Keratinocyte (primary cell): ENCODE data around the gene PSMD8. TPM values are rescaled to one million over a fixed set of nuclear protein-coding genes. Genes with fewer than 3 reads are reported as not detected.

Source experiments
- DNase-seq: peaks from one replicate; pipeline ENCODE4 v3.0.0-alpha.2; 2011; ENCODE audit warnings: low read depth, missing footprints, low spot score
- FAIRE-seq: peaks from 2 replicates; lab custom pipeline; 2011; peaks lifted over from hg19 to GRCh38; lab: Jason Lieb, UNC
- H2AFZ ChIP-seq: 2 replicates; pipeline ENCODE4 v1.6.0; 2012; ENCODE audit warnings: low read length, control low read depth, inconsistent platforms; ENCODE audit not compliant: control insufficient read depth
- H3K27ac ChIP-seq: 2 replicates; pipeline ENCODE4 v1.5.1; 2011; ENCODE audit warnings: low read length; ENCODE audit not compliant: control insufficient read depth, insufficient read depth
- H3K27me3 ChIP-seq: 3 replicates; pipeline ENCODE4 v1.6.0; 2011; ENCODE audit warnings: low read length; ENCODE audit not compliant: control insufficient read depth, insufficient read depth; ENCODE audit errors: extremely low read depth
- H3K36me3 ChIP-seq, 2 experiments: 2 replicates in 1 of 2; 3 replicates in 1 of 2; pipeline ENCODE4 v1.5.1; 2011; ENCODE audit warnings: low read length in 2 of 2, mild to moderate bottlenecking in 1 of 2; ENCODE audit not compliant: control insufficient read depth in 2 of 2, insufficient read depth in 2 of 2; ENCODE audit errors: extremely low read depth in 1 of 2
- H3K4me1 ChIP-seq: 3 replicates; pipeline ENCODE4 v1.5.1; 2011; ENCODE audit warnings: low read length; ENCODE audit not compliant: control insufficient read depth, insufficient read depth; ENCODE audit errors: extremely low read depth
- H3K4me2 ChIP-seq: 3 replicates; pipeline ENCODE4 v1.6.0; 2011; ENCODE audit warnings: low read depth, low read length; ENCODE audit not compliant: control insufficient read depth, insufficient read depth; ENCODE audit errors: extremely low read depth
- H3K4me3 ChIP-seq, 3 experiments: fragments of 200-600 bp in 1 of 3; sonication (generic) in 1 of 3; 2 replicates in 2 of 3; 3 replicates in 1 of 3; pipeline ENCODE4 v1.5.1; 2011 to 2016; ENCODE audit warnings: low read length in 3 of 3, mild to moderate bottlenecking in 3 of 3, control low read depth in 2 of 3, inconsistent platforms in 1 of 3, low read depth in 1 of 3, mixed read lengths in 1 of 3, mixed run types in 1 of 3, moderate library complexity in 1 of 3; ENCODE audit not compliant: control insufficient read depth in 2 of 3, insufficient read depth in 2 of 3; ENCODE audit errors: extremely low read depth in 1 of 3
- H3K79me2 ChIP-seq: 2 replicates; pipeline ENCODE4 v1.6.0; 2012; ENCODE audit warnings: low read length; ENCODE audit not compliant: control insufficient read depth, insufficient read depth
- H3K9ac ChIP-seq: 3 replicates; pipeline ENCODE4 v1.6.0; 2011; ENCODE audit warnings: low read length; ENCODE audit not compliant: control insufficient read depth, insufficient read depth; ENCODE audit errors: extremely low read depth
- H3K9me1 ChIP-seq: 3 replicates; pipeline ENCODE4 v1.6.0; 2011; ENCODE audit warnings: low read length; ENCODE audit not compliant: control insufficient read depth, insufficient read depth; ENCODE audit errors: extremely low read depth
- H3K9me3 ChIP-seq: 2 replicates; pipeline ENCODE4 v1.5.1; 2012; ENCODE audit warnings: low read depth, low read length; ENCODE audit not compliant: control insufficient read depth
- H4K20me1 ChIP-seq: 3 replicates; pipeline ENCODE4 v1.6.0; 2011; ENCODE audit warnings: low read length; ENCODE audit not compliant: control insufficient read depth, insufficient read depth; ENCODE audit errors: extremely low read depth
- EZH2 ChIP-seq: IDR thresholded peaks from one replicate; pipeline ENCODE4 v1.6.1; 2012; ENCODE audit warnings: inconsistent platforms, mild to moderate bottlenecking, low read length, moderate library complexity
- dilution Hi-C: fragments of 300-500 bp; cut with MboI; formaldehyde crosslinking; loops from one replicate; pipeline ENCODE4 v1.7.0; 2020; ENCODE audit warnings: low sequenced_read_pairs; ENCODE audit not compliant: extremely low pct_ligation_motif_present
- polyA plus RNA-seq, 5 experiments: library from polyadenylated mRNA; depleted of rRNA in 3 of 5; stranded (reverse) in 3 of 5; stranded (forward) in 1 of 5; unstranded in 1 of 5; fragments of >200 nt; gene quantifications; 1 replicate in 1 of 5; 2 replicates in 3 of 5; 3 replicates in 1 of 5; pipeline versions ENCODE4 v1.2.1 to v1.2.3, GENCODE V29; 2011 to 2012; ENCODE audit warnings: missing spikeins in 2 of 5, low read depth in 1 of 5, low replicate concordance in 1 of 5
- TF ChIP-seq, protein P1 (sequence below), 3 experiments: IDR thresholded peaks in 1 of 3; conservative IDR thresholded peaks in 1 of 3; optimal IDR thresholded peaks in 1 of 3; 2 replicates in 2 of 3; 3 replicates in 1 of 3; pipeline versions ENCODE3 to v1.5.1; 2011; ENCODE audit warnings: low read length in 3 of 3, mild to moderate bottlenecking in 3 of 3, moderate library complexity in 2 of 3, control low read depth in 1 of 3, inconsistent platforms in 1 of 3; ENCODE audit not compliant: insufficient read depth in 2 of 3; ENCODE audit errors: extremely low read depth in 1 of 3

The PSMD8 gene
- polyA plus RNA-seq, 1 donor (not counting 4 experiments of a cell fraction or from before 2014, with no cell fraction given) = 346 TPM

DNA sequence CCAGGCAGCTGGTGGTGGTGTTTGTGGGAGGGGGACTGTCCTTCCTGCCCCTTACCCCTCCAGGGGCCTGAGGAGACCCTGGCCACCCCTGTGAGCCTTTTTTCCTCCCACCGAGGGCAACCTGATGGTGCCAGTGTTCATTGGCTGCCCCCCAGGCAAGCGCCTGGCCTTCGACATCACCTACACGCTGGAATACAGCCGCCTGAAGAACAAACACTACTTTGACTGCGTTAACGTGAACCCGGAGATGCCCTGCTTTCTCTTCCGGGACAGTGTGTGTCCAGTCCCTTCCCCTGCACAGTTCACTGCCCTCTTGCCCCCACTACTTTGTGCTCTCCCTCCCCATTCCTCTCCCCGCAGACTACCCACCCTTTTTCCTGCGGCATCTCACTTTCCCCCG, 7.3 kb upstream of the PSMD8 start:
- Histone ChIP-seq H3K27ac (no peak overlapping the region), H3K4me1 (peaks cover 3% of the 10 kb centered on the region), H2AFZ (no peak overlapping the region), H3K4me3 (no peak overlapping the region), H3K36me3 (no peaks in the 10 kb centered on the region), H3K9me1 (no peaks in the 10 kb centered on the region), H3K79me2 (no peaks in the 10 kb centered on the region), H3K9me3 (no peaks in the 10 kb centered on the region), H3K27me3 (no peaks in the 10 kb centered on the region), H3K4me2 (no peak overlapping the region), H4K20me1 (no peaks in the 10 kb centered on the region), H3K9ac (no peak overlapping the region)
- DNase-seq (no peak), FAIRE-seq (no peak)
- dilution Hi-C loops = no loop called here
- TF ChIP-seq, protein P1, sequence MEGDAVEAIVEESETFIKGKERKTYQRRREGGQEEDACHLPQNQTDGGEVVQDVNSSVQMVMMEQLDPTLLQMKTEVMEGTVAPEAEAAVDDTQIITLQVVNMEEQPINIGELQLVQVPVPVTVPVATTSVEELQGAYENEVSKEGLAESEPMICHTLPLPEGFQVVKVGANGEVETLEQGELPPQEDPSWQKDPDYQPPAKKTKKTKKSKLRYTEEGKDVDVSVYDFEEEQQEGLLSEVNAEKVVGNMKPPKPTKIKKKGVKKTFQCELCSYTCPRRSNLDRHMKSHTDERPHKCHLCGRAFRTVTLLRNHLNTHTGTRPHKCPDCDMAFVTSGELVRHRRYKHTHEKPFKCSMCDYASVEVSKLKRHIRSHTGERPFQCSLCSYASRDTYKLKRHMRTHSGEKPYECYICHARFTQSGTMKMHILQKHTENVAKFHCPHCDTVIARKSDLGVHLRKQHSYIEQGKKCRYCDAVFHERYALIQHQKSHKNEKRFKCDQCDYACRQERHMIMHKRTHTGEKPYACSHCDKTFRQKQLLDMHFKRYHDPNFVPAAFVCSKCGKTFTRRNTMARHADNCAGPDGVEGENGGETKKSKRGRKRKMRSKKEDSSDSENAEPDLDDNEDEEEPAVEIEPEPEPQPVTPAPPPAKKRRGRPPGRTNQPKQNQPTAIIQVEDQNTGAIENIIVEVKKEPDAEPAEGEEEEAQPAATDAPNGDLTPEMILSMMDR (optimal IDR thresholded peaks at IDR 0.05 in 1 of 3, IDR thresholded peaks at IDR 0.05 in 1 of 3, conservative IDR thresholded peaks at IDR 0.05 in 1 of 3; ENCODE audit: extremely low read depth in 1 of 3, insufficient read depth in 2 of 3, low read length in 3 of 3) = no peak
- TF ChIP-seq EZH2 = no peak

DNA sequence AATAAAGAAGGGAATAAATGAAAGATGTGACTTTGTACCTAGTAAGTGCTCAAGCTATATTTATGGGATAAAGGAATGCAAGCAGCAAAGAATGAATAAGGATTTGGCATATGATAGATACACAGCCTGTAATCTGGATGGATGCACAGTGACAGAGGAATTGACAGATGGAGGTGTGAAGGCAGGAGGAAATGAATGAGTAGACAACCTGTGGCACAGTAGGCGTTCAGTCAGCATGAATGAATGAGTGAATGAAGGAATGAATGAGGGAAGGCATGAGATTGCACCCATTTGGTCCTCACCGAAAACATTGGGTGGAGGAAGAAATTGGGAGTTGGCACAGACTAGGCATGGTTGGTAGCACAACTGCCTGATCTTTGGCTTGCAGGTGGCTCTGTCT, 4.8 kb upstream of the PSMD8 start:
- Histone ChIP-seq H4K20me1 (no peaks in the 10 kb centered on the region), H3K36me3 (no peaks in the 10 kb centered on the region), H3K4me3 (no peak overlapping the region), H3K9me3 (no peaks in the 10 kb centered on the region), H3K27ac (no peak overlapping the region), H3K4me2 (no peak overlapping the region), H2AFZ (no peak overlapping the region), H3K79me2 (no peaks in the 10 kb centered on the region), H3K27me3 (no peaks in the 10 kb centered on the region), H3K9ac (no peak overlapping the region), H3K9me1 (no peaks in the 10 kb centered on the region), H3K4me1 (no peaks in the 10 kb centered on the region)
- FAIRE-seq = no peak
- no peak for DNase-seq
- dilution Hi-C loops = no loop called here
- TF ChIP-seq, protein P1 (optimal IDR thresholded peaks at IDR 0.05 in 1 of 3, IDR thresholded peaks at IDR 0.05 in 1 of 3, conservative IDR thresholded peaks at IDR 0.05 in 1 of 3; ENCODE audit: extremely low read depth in 1 of 3, insufficient read depth in 2 of 3, low read length in 3 of 3) = no peak
- no peak for TF ChIP-seq EZH2
